ENCODE results near the gene KLK4. TPM values are rescaled to one million over a fixed set of nuclear protein-coding genes. Genes with fewer than 3 reads are reported as not detected.

KLK4 gene
- total and polyA plus RNA-seq, 11 donors = not detected

- 35 to 39% (median 37%) methylated on average over 9 of the region's 9 CpGs for WGBS, 4 donors
- no peak overlapping the region for H3K27ac ChIP-seq
- H3K27me3 ChIP-seq = peaks cover under 1 to 60% (median 11%) of the 10 kb centered on the region in 9 donors
- no peaks in the 10 kb centered on the region for H3K36me3 ChIP-seq
- DNase-seq (no peak), ATAC-seq (no peak)
- TF ChIP-seq POLR2A (IDR thresholded peaks at IDR 0.05) (no peak), CTCF (IDR thresholded peaks at IDR 0.05) (no peak)
- no peaks in the 10 kb centered on the region for H3K4me1 ChIP-seq
- H3K4me3 ChIP-seq = no peak overlapping the region
- H3K9me3 ChIP-seq = no peaks in the 10 kb centered on the region
- intact Hi-C loops (cut with DNase I) = no loop called here
Measured at GRCh38 chr19:50875795-50876422, 35.3 kb downstream of the KLK4 start.

GRCh38 chr19:50874211-50874610 lies 37.0 kb downstream of the KLK4 start:
- ATAC-seq (no peak), DNase-seq (no peak)
- no peaks in the 10 kb centered on the region for H3K4me1 ChIP-seq
- 68 to 74% (median 72%) methylated on average over 5 of the region's 5 CpGs for WGBS, 4 donors
- no peaks in the 10 kb centered on the region for H3K9me3 ChIP-seq
- TF ChIP-seq POLR2A (IDR thresholded peaks at IDR 0.05) (no peak), CTCF (IDR thresholded peaks at IDR 0.05) (no peak)
- H3K4me3 ChIP-seq = no peak overlapping the region
- no peaks in the 10 kb centered on the region for H3K36me3 ChIP-seq
- H3K27me3 ChIP-seq = peaks cover 4 to 61% (median 11%) of the 10 kb centered on the region in 9 donors
- no peak overlapping the region for H3K27ac ChIP-seq
- intact Hi-C loops (cut with DNase I) = no loop called here

GRCh38 chr19:50873056-50873455 lies 38.1 kb downstream of the KLK4 start, which contains the start of gene KLK2:
TSS of gene KLK2 (plus strand) at chr19:50873439. CDS start at chr19:50873474, 35 bp downstream.
- H3K27ac ChIP-seq = no peak within 1 kb of the TSS
- no peak for ATAC-seq
- TF ChIP-seq CTCF (IDR thresholded peaks at IDR 0.05) (no peak), POLR2A (IDR thresholded peaks at IDR 0.05) (no peak)
- WGBS, 4 donors = 76 to 80% (median 78%) methylated on average over 2 to 3 of the region's 3 CpGs
- peaks cover 4 to 62% (median 15%) of the 10 kb centered on the region in 9 donors for H3K27me3 ChIP-seq
- no peak for DNase-seq
- intact Hi-C loops (cut with DNase I) = no loop called here
- H3K36me3 ChIP-seq = no peaks in the 10 kb centered on the region
- H3K4me3 ChIP-seq = no peak within 1 kb of the TSS
- H3K9me3 ChIP-seq = no peaks in the 10 kb centered on the region
- no peaks in the 10 kb centered on the region for H3K4me1 ChIP-seq

- TF ChIP-seq CTCF (IDR thresholded peaks at IDR 0.05) (no peak), POLR2A (IDR thresholded peaks at IDR 0.05) (no peak)
- H3K36me3 ChIP-seq = no peaks in the 10 kb centered on the region
- no peak for ATAC-seq
- DNase-seq = no peak
- H3K27ac ChIP-seq = no peak overlapping the region
- no peak overlapping the region for H3K4me3 ChIP-seq
- H3K9me3 ChIP-seq = no peaks in the 10 kb centered on the region
- no peaks in the 10 kb centered on the region for H3K4me1 ChIP-seq
- 48 to 66% (median 61%) methylated on average over 18 to 26 of the region's 26 CpGs for WGBS, 4 donors
- H3K27me3 ChIP-seq = peaks cover 0 to 62% (median 21%) of the 10 kb centered on the region in 9 donors
- intact Hi-C loops (cut with DNase I) = no loop called here
Measured at GRCh38 chr19:50870417-50871089, 40.6 kb downstream of the KLK4 start.

Measured in heart left ventricle (tissue), 16 donors.